ENCODE data around the gene CBY1.

Gene CBY1

DNA sequence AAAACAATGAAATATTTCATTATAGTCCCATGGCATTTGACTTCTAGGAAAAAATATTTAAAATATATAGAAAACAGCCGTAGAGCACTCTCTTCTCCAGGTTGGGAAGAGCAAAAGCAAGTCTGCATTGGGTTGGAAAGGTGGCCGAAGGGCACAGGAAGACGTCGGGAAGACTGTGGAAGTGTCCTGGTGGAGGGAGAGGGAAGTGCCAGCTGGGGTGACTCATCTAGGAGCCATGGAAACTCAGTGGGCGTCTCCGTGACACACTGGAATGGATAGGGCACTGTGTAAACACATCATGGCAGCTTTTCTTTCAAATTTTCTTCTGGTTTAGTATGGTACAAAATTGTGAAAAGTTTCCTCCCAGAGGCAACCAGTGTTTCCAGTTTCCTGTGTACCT lies 62.0 kb downstream of the CBY1 start:
- TF ChIP-seq EZH2phosphoT487 (IDR thresholded peaks at IDR 0.05; ENCODE audit: borderline replicate concordance): no peak
- TF ChIP-seq, protein P1, sequence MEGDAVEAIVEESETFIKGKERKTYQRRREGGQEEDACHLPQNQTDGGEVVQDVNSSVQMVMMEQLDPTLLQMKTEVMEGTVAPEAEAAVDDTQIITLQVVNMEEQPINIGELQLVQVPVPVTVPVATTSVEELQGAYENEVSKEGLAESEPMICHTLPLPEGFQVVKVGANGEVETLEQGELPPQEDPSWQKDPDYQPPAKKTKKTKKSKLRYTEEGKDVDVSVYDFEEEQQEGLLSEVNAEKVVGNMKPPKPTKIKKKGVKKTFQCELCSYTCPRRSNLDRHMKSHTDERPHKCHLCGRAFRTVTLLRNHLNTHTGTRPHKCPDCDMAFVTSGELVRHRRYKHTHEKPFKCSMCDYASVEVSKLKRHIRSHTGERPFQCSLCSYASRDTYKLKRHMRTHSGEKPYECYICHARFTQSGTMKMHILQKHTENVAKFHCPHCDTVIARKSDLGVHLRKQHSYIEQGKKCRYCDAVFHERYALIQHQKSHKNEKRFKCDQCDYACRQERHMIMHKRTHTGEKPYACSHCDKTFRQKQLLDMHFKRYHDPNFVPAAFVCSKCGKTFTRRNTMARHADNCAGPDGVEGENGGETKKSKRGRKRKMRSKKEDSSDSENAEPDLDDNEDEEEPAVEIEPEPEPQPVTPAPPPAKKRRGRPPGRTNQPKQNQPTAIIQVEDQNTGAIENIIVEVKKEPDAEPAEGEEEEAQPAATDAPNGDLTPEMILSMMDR (conservative IDR thresholded peaks at IDR 0.05; ENCODE audit: low read length): no peak
- Histone ChIP-seq H3K4me3 (ENCODE audit: low read length, poor library complexity, severe bottlenecking) (no peak overlapping the region), H3K9me3 (ENCODE audit: insufficient read depth, low read depth, low read length) (no peaks in the 10 kb centered on the region), H4K20me1 (ENCODE audit: insufficient read depth, low read length, poor library complexity, severe bottlenecking) (peaks cover 22% of the 10 kb centered on the region), H2AFZ (ENCODE audit: low read length) (no peak overlapping the region), H3K9ac (ENCODE audit: low read depth, low read length, poor library complexity, severe bottlenecking) (no peak overlapping the region), H3K9me2 (replicated peaks; ENCODE audit: low read depth, low read length) (no peaks in the 10 kb centered on the region), H3K36me3 (ENCODE audit: insufficient read depth, low read length) (peaks cover 69% of the 10 kb centered on the region; the same call in 1 of the 2 replicates), H3K27me3 (ENCODE audit: insufficient read depth, low read length, poor library complexity, severe bottlenecking) (no peaks in the 10 kb centered on the region), H3K79me2 (ENCODE audit: insufficient read depth, low read length) (peaks cover 31% of the 10 kb centered on the region), H3K4me2 (ENCODE audit: low read depth, low read length, poor library complexity, severe bottlenecking) (no peak overlapping the region), H3F3A (ENCODE audit: low read depth) (no peaks in the 10 kb centered on the region), H3K4me1 (ENCODE audit: insufficient read depth, low read length, poor library complexity, severe bottlenecking) (peaks cover 16% of the 10 kb centered on the region)

DNA sequence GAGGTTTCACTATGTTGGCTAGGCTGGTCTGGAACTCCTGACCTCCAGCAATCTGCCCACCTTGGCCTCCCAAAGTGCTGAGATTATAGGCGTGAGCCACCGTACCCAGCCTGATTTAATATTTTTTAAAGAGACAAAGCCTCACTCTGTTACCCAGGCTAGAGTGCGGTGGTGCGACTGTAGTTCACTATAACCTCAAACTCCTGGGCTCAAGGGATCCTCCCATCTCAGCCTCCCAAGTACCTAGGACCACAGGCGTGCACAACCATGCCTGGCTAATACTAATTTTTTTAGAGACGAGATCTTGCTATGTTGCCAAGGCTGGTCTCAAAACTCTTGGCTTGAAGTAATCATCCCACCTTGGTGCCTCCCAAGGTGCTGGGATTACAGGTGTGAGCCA lies 62.8 kb downstream of the CBY1 start:
- no peak for TF ChIP-seq EZH2phosphoT487 (IDR thresholded peaks at IDR 0.05; ENCODE audit: borderline replicate concordance)
- TF ChIP-seq, protein P1 (conservative IDR thresholded peaks at IDR 0.05; ENCODE audit: low read length): no peak
- Histone ChIP-seq H3K27me3 (ENCODE audit: insufficient read depth, low read length, poor library complexity, severe bottlenecking) (no peaks in the 10 kb centered on the region), H3K79me2 (ENCODE audit: insufficient read depth, low read length) (peaks cover 23% of the 10 kb centered on the region), H3K9me2 (replicated peaks; ENCODE audit: low read depth, low read length) (no peaks in the 10 kb centered on the region), H3K9ac (ENCODE audit: low read depth, low read length, poor library complexity, severe bottlenecking) (no peak overlapping the region), H4K20me1 (ENCODE audit: insufficient read depth, low read length, poor library complexity, severe bottlenecking) (peaks cover 19% of the 10 kb centered on the region), H2AFZ (ENCODE audit: low read length) (no peak overlapping the region), H3K4me3 (ENCODE audit: low read length, poor library complexity, severe bottlenecking) (no peak overlapping the region), H3K4me2 (ENCODE audit: low read depth, low read length, poor library complexity, severe bottlenecking) (no peak overlapping the region), H3K36me3 (ENCODE audit: insufficient read depth, low read length) (peaks cover 77% of the 10 kb centered on the region; the same call in 1 of the 2 replicates), H3F3A (ENCODE audit: low read depth) (no peaks in the 10 kb centered on the region), H3K4me1 (ENCODE audit: insufficient read depth, low read length, poor library complexity, severe bottlenecking) (peaks cover 10% of the 10 kb centered on the region), H3K9me3 (ENCODE audit: insufficient read depth, low read depth, low read length) (no peaks in the 10 kb centered on the region)

DNA sequence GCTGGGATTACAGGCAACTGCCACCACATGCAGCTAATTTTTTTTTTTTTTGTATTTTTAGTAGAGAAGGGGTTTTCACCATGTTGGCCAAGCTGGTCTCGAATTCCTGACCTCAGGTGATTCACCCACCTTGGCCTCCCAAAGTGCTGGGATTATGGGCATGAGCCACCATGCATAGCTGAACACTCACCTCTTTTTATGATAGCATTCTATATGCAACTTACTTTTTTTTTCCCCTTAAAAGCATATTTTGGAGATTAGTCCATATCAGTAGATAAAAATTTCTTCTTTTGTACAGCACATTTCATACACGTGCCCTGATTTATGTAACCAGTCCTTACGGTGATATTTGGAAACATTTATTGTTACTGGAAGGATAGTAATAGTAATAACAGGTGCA lies 63.9 kb downstream of the CBY1 start:
- Histone ChIP-seq H3K9me3 (ENCODE audit: insufficient read depth, low read depth, low read length) (no peaks in the 10 kb centered on the region), H3K79me2 (ENCODE audit: insufficient read depth, low read length) (peaks cover 11% of the 10 kb centered on the region), H2AFZ (ENCODE audit: low read length) (no peak overlapping the region), H4K20me1 (ENCODE audit: insufficient read depth, low read length, poor library complexity, severe bottlenecking) (peaks cover 9% of the 10 kb centered on the region), H3F3A (ENCODE audit: low read depth) (no peaks in the 10 kb centered on the region), H3K4me3 (ENCODE audit: low read length, poor library complexity, severe bottlenecking) (no peak overlapping the region), H3K4me2 (ENCODE audit: low read depth, low read length, poor library complexity, severe bottlenecking) (no peak overlapping the region), H3K9ac (ENCODE audit: low read depth, low read length, poor library complexity, severe bottlenecking) (no peak overlapping the region), H3K4me1 (ENCODE audit: insufficient read depth, low read length, poor library complexity, severe bottlenecking) (peaks cover under 1% of the 10 kb centered on the region), H3K36me3 (ENCODE audit: insufficient read depth, low read length) (peaks cover 88% of the 10 kb centered on the region; the same call in 1 of the 2 replicates), H3K9me2 (replicated peaks; ENCODE audit: low read depth, low read length) (no peaks in the 10 kb centered on the region), H3K27me3 (ENCODE audit: insufficient read depth, low read length, poor library complexity, severe bottlenecking) (no peaks in the 10 kb centered on the region)
- TF ChIP-seq, protein P1 (conservative IDR thresholded peaks at IDR 0.05; ENCODE audit: low read length): no peak
- TF ChIP-seq EZH2phosphoT487 (IDR thresholded peaks at IDR 0.05; ENCODE audit: borderline replicate concordance): no peak
